Effector memory CD8-positive, alpha-beta T cell (primary cell): Measurements from ENCODE around the gene ZBTB7C.

Experiments used
- ATAC-seq: fragments of 150-1000 bp; cut with Tn5 transposase; replicated peaks from 2 replicates; pipeline ENCODE4 v1.10.0; 2021; ENCODE audit warnings: mild to moderate bottlenecking, moderate library complexity
- DNase-seq, 3 experiments: peaks; one replicate each; pipeline ENCODE4 v3.0.0; 2021
- H3K27ac Mint-ChIP-seq, 2 donors: one replicate each; pipeline ENCODE4 v1.8.0; 2022; ENCODE audit warnings: mild to moderate bottlenecking in 2 of 2, mixed read lengths in 2 of 2, moderate library complexity in 2 of 2
- H3K27me3 Mint-ChIP-seq, 2 donors: one replicate each; pipeline ENCODE4 v1.8.0; 2022; ENCODE audit warnings: mixed read lengths in 2 of 2
- H3K36me3 Mint-ChIP-seq: one replicate; pipeline ENCODE4 v1.8.0; 2022; ENCODE audit warnings: mild to moderate bottlenecking, moderate library complexity, mixed read lengths; ENCODE audit not compliant: insufficient read depth
- H3K4me1 Mint-ChIP-seq, 2 donors: one replicate each; pipeline ENCODE4 v1.8.0; 2022; ENCODE audit warnings: low read depth in 2 of 2, mixed read lengths in 2 of 2
- H3K4me3 Mint-ChIP-seq, 2 donors: one replicate each; pipeline ENCODE4 v1.8.0; 2022; ENCODE audit warnings: mild to moderate bottlenecking in 2 of 2, mixed read lengths in 2 of 2, moderate library complexity in 2 of 2
- H3K9me3 Mint-ChIP-seq, 2 donors: one replicate each; pipeline ENCODE4 v1.8.0; 2022; ENCODE audit warnings: mixed read lengths in 2 of 2

The ZBTB7C gene

GRCh38 chr18:48316177-48316576 lies 93.0 kb downstream of the ZBTB7C start:
- no peak overlapping the region for H3K27ac Mint-ChIP-seq
- no peak for ATAC-seq
- H3K27me3 Mint-ChIP-seq = peaks cover 14 to 77% of the 10 kb centered on the region in 2 donors
- H3K36me3 Mint-ChIP-seq = no peaks in the 10 kb centered on the region
- H3K4me1 Mint-ChIP-seq = no peaks in the 10 kb centered on the region
- no peak overlapping the region for H3K4me3 Mint-ChIP-seq
- H3K9me3 Mint-ChIP-seq = no peaks in the 10 kb centered on the region
- no peak for DNase-seq

GRCh38 chr18:48314690-48315089 lies 94.5 kb downstream of the ZBTB7C start:
- Mint-ChIP-seq H3K27me3 (peaks cover 2 to 64% of the 10 kb centered on the region in 2 donors), H3K4me1 (no peaks in the 10 kb centered on the region), H3K4me3 (no peak overlapping the region)

GRCh38 chr18:48313792-48314191 lies 95.4 kb downstream of the ZBTB7C start:
- no peak overlapping the region for H3K27ac Mint-ChIP-seq
- peaks cover 0 to 63% of the 10 kb centered on the region in 2 donors for H3K27me3 Mint-ChIP-seq
- no peaks in the 10 kb centered on the region for H3K9me3 Mint-ChIP-seq
- H3K4me1 Mint-ChIP-seq = no peaks in the 10 kb centered on the region
- no peak for ATAC-seq
- no peaks in the 10 kb centered on the region for H3K36me3 Mint-ChIP-seq
- H3K4me3 Mint-ChIP-seq = no peak overlapping the region
- no peak for DNase-seq

More at GRCh38 chr18:48314690-48315089, 94.5 kb downstream of the ZBTB7C start:
- no peak for DNase-seq
- Mint-ChIP-seq H3K27ac (no peak overlapping the region), H3K36me3 (no peaks in the 10 kb centered on the region), H3K9me3 (no peaks in the 10 kb centered on the region)
- ATAC-seq = no peak

- DNase-seq = no peak
- Mint-ChIP-seq H3K27me3 (peaks cover 0 to 60% of the 10 kb centered on the region in 2 donors), H3K4me3 (no peak overlapping the region), H3K36me3 (no peaks in the 10 kb centered on the region), H3K27ac (no peak overlapping the region), H3K9me3 (no peaks in the 10 kb centered on the region), H3K4me1 (no peaks in the 10 kb centered on the region)
- ATAC-seq = no peak
Observed at GRCh38 chr18:48312066-48312465, 97.1 kb downstream of the ZBTB7C start.

GRCh38 chr18:48310999-48311398 lies 98.2 kb downstream of the ZBTB7C start:
- Mint-ChIP-seq H3K36me3 (no peaks in the 10 kb centered on the region), H3K4me3 (no peak overlapping the region), H3K9me3 (no peaks in the 10 kb centered on the region), H3K4me1 (no peaks in the 10 kb centered on the region), H3K27me3 (peaks cover 0 to 57% of the 10 kb centered on the region in 2 donors), H3K27ac (no peak overlapping the region)
- ATAC-seq (no peak), DNase-seq (no peak)

- Mint-ChIP-seq H3K36me3 (no peaks in the 10 kb centered on the region), H3K9me3 (no peaks in the 10 kb centered on the region), H3K27me3 (peaks cover 0 to 53% of the 10 kb centered on the region in 2 donors), H3K4me3 (no peak overlapping the region), H3K27ac (no peak overlapping the region), H3K4me1 (no peaks in the 10 kb centered on the region)
- DNase-seq (no peak), ATAC-seq (no peak)
Observed at GRCh38 chr18:48310353-48310752, 98.8 kb downstream of the ZBTB7C start.

GRCh38 chr18:48308755-48309575 lies 100.2 kb downstream of the ZBTB7C start:
- no peak for ATAC-seq
- Mint-ChIP-seq H3K9me3 (no peaks in the 10 kb centered on the region), H3K4me3 (no peak overlapping the region), H3K27ac (no peak overlapping the region), H3K4me1 (no peaks in the 10 kb centered on the region), H3K27me3 (peaks cover 0 to 44% of the 10 kb centered on the region in 2 donors), H3K36me3 (no peaks in the 10 kb centered on the region)
- no peak for DNase-seq

GRCh38 chr18:48308027-48308635 lies 101.1 kb downstream of the ZBTB7C start:
- DNase-seq (no peak), ATAC-seq (no peak)

GRCh38 chr18:48306838-48307237 lies 102.3 kb downstream of the ZBTB7C start:
- no peak overlapping the region for H3K27ac Mint-ChIP-seq
- H3K36me3 Mint-ChIP-seq = no peaks in the 10 kb centered on the region
- ATAC-seq (no peak), DNase-seq (no peak)
- no peaks in the 10 kb centered on the region for H3K4me1 Mint-ChIP-seq
- no peaks in the 10 kb centered on the region for H3K9me3 Mint-ChIP-seq
- H3K4me3 Mint-ChIP-seq = no peak overlapping the region
- H3K27me3 Mint-ChIP-seq = peaks cover 0 to 30% of the 10 kb centered on the region in 2 donors

More at GRCh38 chr18:48308027-48308635, 101.1 kb downstream of the ZBTB7C start:
- Mint-ChIP-seq H3K4me3 (no peak overlapping the region), H3K9me3 (no peaks in the 10 kb centered on the region), H3K27ac (no peak overlapping the region), H3K4me1 (no peaks in the 10 kb centered on the region), H3K27me3 (peaks cover 0 to 43% of the 10 kb centered on the region in 2 donors), H3K36me3 (no peaks in the 10 kb centered on the region)

- Mint-ChIP-seq H3K27me3 (peaks cover 0 to 28% of the 10 kb centered on the region in 2 donors), H3K9me3 (no peaks in the 10 kb centered on the region), H3K27ac (no peak overlapping the region), H3K36me3 (no peaks in the 10 kb centered on the region), H3K4me1 (peaks cover 5 to 6% of the 10 kb centered on the region in 2 donors), H3K4me3 (no peak overlapping the region)
- no peak for DNase-seq
- ATAC-seq = no peak
Observed at GRCh38 chr18:48304906-48305693, 104.1 kb downstream of the ZBTB7C start.

- Mint-ChIP-seq H3K9me3 (no peaks in the 10 kb centered on the region), H3K27me3 (peaks cover 0 to 24% of the 10 kb centered on the region in 2 donors), H3K36me3 (no peaks in the 10 kb centered on the region), H3K27ac (no peak overlapping the region), H3K4me1 (peaks cover 5 to 6% of the 10 kb centered on the region in 2 donors), H3K4me3 (no peak overlapping the region)
- ATAC-seq (no peak), DNase-seq (no peak)
Observed at GRCh38 chr18:48303883-48304282, 105.3 kb downstream of the ZBTB7C start.

- Mint-ChIP-seq H3K4me1 (peaks cover 5 to 6% of the 10 kb centered on the region in 2 donors), H3K27ac (no peak overlapping the region), H3K9me3 (no peaks in the 10 kb centered on the region), H3K27me3 (peaks cover 0 to 18% of the 10 kb centered on the region in 2 donors), H3K4me3 (no peak overlapping the region), H3K36me3 (no peaks in the 10 kb centered on the region)
- ATAC-seq = no peak
- DNase-seq = no peak
Observed at GRCh38 chr18:48302736-48303135, 106.4 kb downstream of the ZBTB7C start.

GRCh38 chr18:48300463-48300961 lies 108.7 kb downstream of the ZBTB7C start:
- ATAC-seq (no peak), DNase-seq (no peak)
- no peaks in the 10 kb centered on the region for H3K36me3 Mint-ChIP-seq
- peak overlapping the region in 1 of 2 donors; percentile 55 for H3K4me3 Mint-ChIP-seq
- no peak overlapping the region for H3K27ac Mint-ChIP-seq
- peaks cover 5 to 6% of the 10 kb centered on the region in 2 donors for H3K4me1 Mint-ChIP-seq
- H3K9me3 Mint-ChIP-seq = no peaks in the 10 kb centered on the region
- H3K27me3 Mint-ChIP-seq = peaks cover 0 to 15% of the 10 kb centered on the region in 2 donors
